ENCODE measurements around the gene GNAI1.

- TF ChIP-seq CTCF (IDR thresholded peaks at IDR 0.05; ENCODE audit: low read length) (no peak), EZH2 (optimal IDR thresholded peaks at IDR 0.05; ENCODE audit: low read depth, low read length) (no peak)
These were observed 2.0 kb upstream of the GNAI1 start for GRCh38 chr7:80132594-80132993.
